ENCODE data around the gene CRKL. TPM values are rescaled to one million over a fixed set of nuclear protein-coding genes. Genes with fewer than 3 reads are reported as not detected.
"Not testable (repeated sequence)": the region's sequence is repeated elsewhere in the genome, so short reads cannot be mapped to it uniquely, and the experiment has no call there.

Gene CRKL
- total RNA-seq, 4 donors from 2014 or later: 38.2 to 46.2 (median 44.4) TPM

DNA sequence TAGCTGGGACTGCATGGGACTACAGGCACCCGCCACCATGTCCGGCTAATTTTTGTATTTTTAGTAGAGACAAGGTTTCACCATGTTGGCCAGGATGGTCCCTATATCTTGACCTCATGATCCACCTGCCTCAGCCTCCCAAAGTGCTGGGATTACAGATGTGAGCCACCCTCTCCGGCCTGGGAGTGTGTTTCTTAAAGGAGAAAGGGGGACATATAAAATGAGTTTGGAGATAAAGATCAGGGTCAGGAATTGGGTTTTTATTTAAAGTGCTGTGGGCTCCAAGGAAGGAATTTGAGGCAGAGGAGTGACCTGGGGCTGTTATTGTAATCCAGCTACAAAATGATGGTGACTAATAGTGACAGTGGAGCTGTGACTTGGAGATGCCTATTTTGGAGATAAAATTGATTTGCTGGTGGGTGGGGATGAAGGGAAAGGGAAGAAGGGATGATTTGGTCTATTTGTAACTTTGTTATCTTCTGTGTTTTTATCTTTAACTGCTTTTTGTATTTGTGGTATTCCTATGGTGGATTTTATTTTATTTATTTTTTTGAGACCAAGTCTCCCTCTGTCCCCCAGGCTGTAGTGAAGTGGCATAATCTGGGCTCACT is 5.0 kb downstream of the CRKL start:
- WGBS, 2 donors: 0 to 61% methylated on average over 1 to 3 of the region's 3 CpGs
- H3K36me3 ChIP-seq: peaks cover 0 to 3% (median 0%) of the 10 kb centered on the region in 3 donors
- H3K4me3 ChIP-seq: no peak overlapping the region
- DNase-seq: no peak
- no peaks in the 10 kb centered on the region for H3K27me3 ChIP-seq
- H3K4me1 ChIP-seq: peaks cover 21 to 83% (median 46%) of the 10 kb centered on the region in 3 donors
- TF ChIP-seq CTCF (IDR thresholded peaks at IDR 0.05) (no peak), POLR2A (IDR thresholded peaks at IDR 0.05) (no peak)
- H3K27ac ChIP-seq: peak overlapping the region in 1 of 4 donors; percentile 9
- H3K9me3 ChIP-seq: no peaks in the 10 kb centered on the region
- intact Hi-C loops (cut with DNase I): no loop called here

GRCh38 chr22:20926243-20926642 is 9.0 kb downstream of the CRKL start:
- TF ChIP-seq POLR2A (IDR thresholded peaks at IDR 0.05) (no peak), CTCF (IDR thresholded peaks at IDR 0.05) (no peak)
- no peaks in the 10 kb centered on the region for H3K27me3 ChIP-seq
- no peak for DNase-seq
- H3K4me3 ChIP-seq: no peak overlapping the region
- H3K4me1 ChIP-seq: peaks cover 5 to 73% (median 37%) of the 10 kb centered on the region in 3 donors
- H3K27ac ChIP-seq: no peak overlapping the region
- WGBS, 2 donors: 63 to 71% methylated on average over 2 of the region's 2 CpGs
- peaks cover 0 to 3% (median 0%) of the 10 kb centered on the region in 3 donors for H3K36me3 ChIP-seq
- no peaks in the 10 kb centered on the region for H3K9me3 ChIP-seq
- intact Hi-C loops (cut with DNase I): no loop called here

- no peak overlapping the region for H3K4me3 ChIP-seq
- peaks cover 0 to 73% (median 24%) of the 10 kb centered on the region in 3 donors for H3K4me1 ChIP-seq
- TF ChIP-seq POLR2A (IDR thresholded peaks at IDR 0.05) (no peak), CTCF (IDR thresholded peaks at IDR 0.05) (no peak)
- 83 to 84% methylated on average over 4 of the region's 4 CpGs for WGBS, 2 donors
- H3K27ac ChIP-seq: no peak overlapping the region
- H3K9me3 ChIP-seq: no peaks in the 10 kb centered on the region
- intact Hi-C loops (cut with DNase I): no loop called here
- no peaks in the 10 kb centered on the region for H3K27me3 ChIP-seq
- DNase-seq: no peak
- peaks cover 0 to 6% (median 0%) of the 10 kb centered on the region in 3 donors for H3K36me3 ChIP-seq
Measured at GRCh38 chr22:20927940-20928572, 10.8 kb downstream of the CRKL start.

- intact Hi-C loops (cut with DNase I): no loop called here
- Histone ChIP-seq H3K27me3 (no peaks in the 10 kb centered on the region), H3K27ac (no peak overlapping the region), H3K4me3 (no peak overlapping the region), H3K9me3 (no peaks in the 10 kb centered on the region), H3K4me1 (peaks cover 0 to 71% (median 23%) of the 10 kb centered on the region in 3 donors), H3K36me3 (peaks cover 0 to 10% (median 0%) of the 10 kb centered on the region in 3 donors)
- 78 to 90% methylated on average over 4 of the region's 4 CpGs for WGBS, 2 donors
- DNase-seq: no peak
- TF ChIP-seq POLR2A (IDR thresholded peaks at IDR 0.05): no peak
- no peak for TF ChIP-seq CTCF (IDR thresholded peaks at IDR 0.05)
Measured at GRCh38 chr22:20928573-20928967, 11.4 kb downstream of the CRKL start.

DNA sequence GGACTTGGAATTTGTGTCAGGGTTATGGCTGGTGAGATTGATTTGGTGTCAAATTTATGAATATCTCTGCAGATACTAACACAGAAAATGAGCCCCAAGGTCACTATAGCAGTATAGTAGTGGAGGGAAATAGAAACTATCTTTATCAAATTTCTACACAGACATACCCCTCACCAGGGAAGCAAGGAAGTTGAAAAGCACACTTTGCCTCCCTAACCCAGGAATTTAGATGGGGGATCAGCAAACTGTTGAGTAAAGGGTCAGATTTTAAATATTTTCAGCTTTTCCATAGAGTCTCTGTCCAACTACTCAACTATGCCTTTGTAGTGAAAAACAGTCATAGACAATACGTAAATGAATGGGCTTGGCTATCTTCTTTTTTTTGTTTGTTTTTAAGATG is 12.8 kb downstream of the CRKL start:
- Histone ChIP-seq H3K9me3 (no peaks in the 10 kb centered on the region), H3K27me3 (no peaks in the 10 kb centered on the region), H3K27ac (no peak overlapping the region), H3K4me3 (no peak overlapping the region), H3K36me3 (peaks cover 0 to 21% (median 0%) of the 10 kb centered on the region in 3 donors), H3K4me1 (peaks cover 1 to 64% (median 23%) of the 10 kb centered on the region in 3 donors)
- no peak for DNase-seq
- 89 to 93% methylated on average over 1 of the region's 1 CpG for WGBS, 2 donors
- intact Hi-C loops (cut with DNase I): no loop called here
- TF ChIP-seq CTCF (IDR thresholded peaks at IDR 0.05) (no peak), POLR2A (IDR thresholded peaks at IDR 0.05) (no peak)

DNA sequence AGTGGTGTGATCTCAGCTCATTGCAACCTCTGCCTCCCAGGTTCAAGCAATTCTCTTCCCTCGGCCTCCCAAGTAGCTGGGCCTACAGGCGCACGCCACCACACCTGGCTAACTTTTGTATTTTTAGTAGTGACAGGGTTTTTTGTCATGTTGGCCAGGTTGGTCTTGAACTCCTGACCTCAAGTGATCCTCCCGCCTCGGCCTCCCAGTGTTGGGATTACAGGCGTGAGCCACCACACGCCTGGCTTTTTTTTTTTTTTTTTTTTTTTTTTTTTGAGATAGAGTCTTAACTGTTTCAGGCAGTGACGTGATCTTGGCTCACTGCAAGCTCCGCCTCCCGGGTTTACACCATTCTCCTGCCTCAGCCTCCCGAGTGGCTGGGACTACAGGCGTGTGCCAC is 13.2 kb downstream of the CRKL start:
- H3K4me1 ChIP-seq: peaks cover 3 to 64% (median 26%) of the 10 kb centered on the region in 3 donors
- DNase-seq: not testable (repeated sequence)

More for the DNA sequence above, 13.2 kb downstream of the CRKL start:
- peaks cover 0 to 25% (median under 1%) of the 10 kb centered on the region in 3 donors for H3K36me3 ChIP-seq
- H3K27me3 ChIP-seq; H3K4me3 ChIP-seq; intact Hi-C loops (cut with DNase I); H3K27ac ChIP-seq; H3K9me3 ChIP-seq: not testable (repeated sequence)
- 91 to 99% methylated on average over 12 of the region's 12 CpGs for WGBS, 2 donors

Measured in esophagus squamous epithelium (tissue), 5 donors.